ENCODE data around the gene FIGNL2.

FIGNL2 gene

DNA sequence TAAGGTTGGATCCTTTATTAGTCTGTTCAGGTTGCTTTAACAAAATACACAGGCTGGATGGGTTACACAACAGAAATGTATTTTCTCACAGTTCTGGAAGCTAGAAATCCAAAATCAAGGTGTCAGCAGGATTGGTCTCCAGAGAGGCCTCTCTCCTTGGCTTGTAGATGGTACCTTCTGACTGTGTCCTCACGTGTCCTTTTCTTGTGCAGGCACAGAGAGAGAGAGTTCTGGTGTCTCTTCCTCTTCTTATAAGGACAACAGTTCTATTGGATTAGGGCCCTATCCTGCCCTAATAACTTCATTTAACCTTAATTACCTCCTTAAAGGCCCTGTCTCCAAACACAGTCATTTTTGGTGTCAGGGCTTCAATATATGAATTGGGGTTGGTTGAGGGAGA, 34.8 kb upstream of the FIGNL2 start:
- Histone ChIP-seq H3K27me3 (no peaks in the 10 kb centered on the region), H3K9me3 (peaks cover 15% of the 10 kb centered on the region), H3K36me3 (no peaks in the 10 kb centered on the region), H4K20me1 (no peaks in the 10 kb centered on the region), H3K4me2 (no peak overlapping the region), H3K27ac (no peak overlapping the region), H3K4me3 (no peak overlapping the region), H3K9ac (no peak overlapping the region), H3K4me1 (peaks cover 28% of the 10 kb centered on the region)
- no peak for TF ChIP-seq Cebpa-rat (IDR thresholded peaks at IDR 0.05)

GRCh38 chr12:51879102-51879501, 30.6 kb upstream of the FIGNL2 start:
- H3K36me3 ChIP-seq = no peaks in the 10 kb centered on the region
- no peak overlapping the region for H3K4me3 ChIP-seq
- H3K9ac ChIP-seq = no peak overlapping the region
- TF ChIP-seq Cebpa-rat (IDR thresholded peaks at IDR 0.05) = no peak
- H3K27ac ChIP-seq = no peak overlapping the region
- no peak overlapping the region for H3K4me2 ChIP-seq
- H3K27me3 ChIP-seq = no peaks in the 10 kb centered on the region
- no peaks in the 10 kb centered on the region for H4K20me1 ChIP-seq
- peaks cover 5% of the 10 kb centered on the region; the same call in 1 of the 2 replicates for H3K9me3 ChIP-seq
- H3K4me1 ChIP-seq = no peaks in the 10 kb centered on the region

GRCh38 chr12:51874486-51874885, 26.0 kb upstream of the FIGNL2 start:
- Histone ChIP-seq H3K4me2 (no peak overlapping the region), H3K9ac (no peak overlapping the region), H4K20me1 (no peaks in the 10 kb centered on the region), H3K27me3 (peaks cover 12% of the 10 kb centered on the region; the same call in 1 of the 2 replicates), H3K36me3 (no peaks in the 10 kb centered on the region), H3K4me1 (peaks cover 23% of the 10 kb centered on the region), H3K9me3 (no peaks in the 10 kb centered on the region), H3K27ac (no peak overlapping the region), H3K4me3 (no peak overlapping the region)
- no peak for TF ChIP-seq Cebpa-rat (IDR thresholded peaks at IDR 0.05)

- Histone ChIP-seq H3K4me2 (no peak overlapping the region), H3K4me3 (no peak overlapping the region), H3K27ac (no peak overlapping the region), H4K20me1 (no peaks in the 10 kb centered on the region), H3K9me3 (no peaks in the 10 kb centered on the region), H3K9ac (no peak overlapping the region), H3K36me3 (no peaks in the 10 kb centered on the region), H3K27me3 (peaks cover 17% of the 10 kb centered on the region), H3K4me1 (peaks cover 28% of the 10 kb centered on the region)
- no peak for TF ChIP-seq Cebpa-rat (IDR thresholded peaks at IDR 0.05)
Measured at GRCh38 chr12:51874000-51874399, 25.5 kb upstream of the FIGNL2 start.

DNA sequence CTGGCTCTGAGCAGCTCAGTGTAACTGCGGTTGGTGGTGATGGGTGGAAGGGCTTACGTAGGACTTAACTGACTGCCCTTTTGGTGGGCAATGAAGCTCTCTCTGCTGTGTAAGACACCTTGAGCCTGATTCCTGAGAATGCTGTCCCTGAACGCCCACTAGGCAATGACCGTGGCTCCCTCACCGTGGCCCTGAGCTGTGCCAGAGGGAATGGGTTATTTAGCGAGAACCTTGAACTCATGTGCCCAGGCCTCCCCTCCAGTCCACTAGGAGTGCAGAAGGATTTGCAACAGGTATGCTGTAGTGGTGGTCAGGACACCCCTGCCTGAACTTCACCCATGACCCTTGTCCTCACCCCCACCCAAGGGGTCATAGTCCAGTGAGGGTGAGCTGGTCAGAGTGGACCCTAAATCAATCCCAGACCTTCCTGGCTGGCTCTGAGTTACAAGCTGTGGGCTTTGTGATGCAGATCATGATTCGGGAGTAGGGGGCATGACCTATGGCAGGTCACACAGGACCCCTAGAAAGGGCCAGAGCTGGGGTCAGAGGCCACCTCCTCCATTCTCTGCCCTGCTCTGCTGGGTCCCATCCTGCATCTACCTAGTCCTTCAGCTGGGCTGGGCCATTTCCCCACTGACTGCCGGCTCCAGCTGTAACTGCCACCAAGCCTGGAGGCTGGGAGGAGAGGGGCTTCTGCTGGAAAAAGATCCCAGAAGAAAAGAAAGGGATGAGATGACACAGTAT, 24.9 kb upstream of the FIGNL2 start:
- no peak overlapping the region for H3K27ac ChIP-seq
- no peak overlapping the region for H3K4me3 ChIP-seq
- H3K4me2 ChIP-seq = no peak overlapping the region
- no peaks in the 10 kb centered on the region for H3K36me3 ChIP-seq
- peaks cover 23% of the 10 kb centered on the region for H3K27me3 ChIP-seq
- TF ChIP-seq Cebpa-rat (IDR thresholded peaks at IDR 0.05) = no peak
- no peaks in the 10 kb centered on the region for H4K20me1 ChIP-seq
- H3K9ac ChIP-seq = no peak overlapping the region
- peaks cover 34% of the 10 kb centered on the region for H3K4me1 ChIP-seq
- no peaks in the 10 kb centered on the region for H3K9me3 ChIP-seq

GRCh38 chr12:51872689-51872981, 24.1 kb upstream of the FIGNL2 start:
- Histone ChIP-seq H3K9ac (no peak overlapping the region), H3K27me3 (peaks cover 31% of the 10 kb centered on the region), H4K20me1 (no peaks in the 10 kb centered on the region), H3K36me3 (no peaks in the 10 kb centered on the region), H3K4me1 (peaks cover 40% of the 10 kb centered on the region), H3K27ac (no peak overlapping the region), H3K4me3 (no peak overlapping the region), H3K4me2 (no peak overlapping the region), H3K9me3 (no peaks in the 10 kb centered on the region)
- TF ChIP-seq Cebpa-rat (IDR thresholded peaks at IDR 0.05) = no peak

GRCh38 chr12:51871918-51872688, 23.6 kb upstream of the FIGNL2 start:
- no peaks in the 10 kb centered on the region for H3K9me3 ChIP-seq
- H3K4me2 ChIP-seq = no peak overlapping the region
- H3K9ac ChIP-seq = no peak overlapping the region
- H3K4me3 ChIP-seq = no peak overlapping the region
- no peak for TF ChIP-seq Cebpa-rat (IDR thresholded peaks at IDR 0.05)
- no peaks in the 10 kb centered on the region for H3K36me3 ChIP-seq
- H3K4me1 ChIP-seq = peaks cover 40% of the 10 kb centered on the region
- peaks cover 36% of the 10 kb centered on the region for H3K27me3 ChIP-seq
- no peaks in the 10 kb centered on the region for H4K20me1 ChIP-seq
- no peak overlapping the region for H3K27ac ChIP-seq

- no peak overlapping the region for H3K9ac ChIP-seq
- H3K36me3 ChIP-seq = no peaks in the 10 kb centered on the region
- no peaks in the 10 kb centered on the region for H4K20me1 ChIP-seq
- TF ChIP-seq Cebpa-rat (IDR thresholded peaks at IDR 0.05) = no peak
- H3K4me1 ChIP-seq = peaks cover 40% of the 10 kb centered on the region
- H3K27me3 ChIP-seq = peaks cover 37% of the 10 kb centered on the region
- H3K9me3 ChIP-seq = no peaks in the 10 kb centered on the region
- peak overlapping the region; percentile 96 for H3K4me2 ChIP-seq
- no peak overlapping the region for H3K27ac ChIP-seq
- no peak overlapping the region for H3K4me3 ChIP-seq
Measured at GRCh38 chr12:51871126-51871525, 22.6 kb upstream of the FIGNL2 start.

DNA sequence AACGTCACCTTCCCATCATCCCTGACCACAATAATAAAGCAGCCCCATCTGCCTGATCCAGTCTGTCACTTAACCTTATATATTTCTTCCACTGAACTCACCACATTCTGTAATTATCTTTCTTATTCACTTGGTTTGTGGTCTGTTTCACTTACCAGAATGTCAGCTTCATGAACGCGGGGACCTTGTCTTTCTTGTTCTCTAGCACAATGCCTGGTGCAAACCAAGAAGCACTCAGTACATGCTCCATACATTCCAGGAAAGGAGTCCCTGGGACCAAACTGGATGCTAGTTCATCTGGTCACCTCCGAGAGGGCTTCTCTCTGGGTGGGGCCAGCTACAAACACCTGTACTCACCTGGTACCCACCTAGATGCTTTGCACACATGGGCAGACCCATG, 22.0 kb upstream of the FIGNL2 start:
- peaks cover 39% of the 10 kb centered on the region for H3K27me3 ChIP-seq
- H3K36me3 ChIP-seq = no peaks in the 10 kb centered on the region
- peak overlapping the region; percentile 96 for H3K4me2 ChIP-seq
- no peak for TF ChIP-seq Cebpa-rat (IDR thresholded peaks at IDR 0.05)
- H3K9me3 ChIP-seq = no peaks in the 10 kb centered on the region
- H3K4me1 ChIP-seq = peaks cover 41% of the 10 kb centered on the region
- H3K4me3 ChIP-seq = no peak overlapping the region
- no peak overlapping the region for H3K27ac ChIP-seq
- no peaks in the 10 kb centered on the region for H4K20me1 ChIP-seq
- no peak overlapping the region for H3K9ac ChIP-seq

DNA sequence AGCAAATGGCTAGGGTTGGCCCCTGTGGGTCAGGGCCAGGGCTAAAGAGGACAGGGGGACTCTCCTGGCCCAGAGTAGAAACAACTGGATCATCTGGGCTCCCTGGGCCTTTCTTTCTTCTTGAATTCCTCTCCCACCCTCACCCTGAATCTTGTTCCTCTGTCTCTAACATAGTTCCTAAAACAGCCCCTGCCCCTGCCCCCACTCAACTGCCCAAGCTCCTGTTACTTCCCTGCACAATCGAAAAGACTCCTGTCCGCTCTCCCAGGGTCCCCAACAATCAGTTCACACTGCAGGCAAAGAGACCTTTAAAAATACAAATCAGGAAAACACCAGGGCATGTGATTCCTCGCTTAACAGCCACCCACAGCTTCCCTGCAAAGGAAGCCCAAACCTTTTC, 21.4 kb upstream of the FIGNL2 start:
- H3K27me3 ChIP-seq = peaks cover 44% of the 10 kb centered on the region
- H3K4me1 ChIP-seq = peaks cover 46% of the 10 kb centered on the region
- no peak overlapping the region for H3K4me3 ChIP-seq
- H3K36me3 ChIP-seq = no peaks in the 10 kb centered on the region
- no peak overlapping the region; the same call in 1 of the 2 replicates for H3K9ac ChIP-seq
- peak overlapping the region; percentile 96 for H3K4me2 ChIP-seq
- H3K9me3 ChIP-seq = no peaks in the 10 kb centered on the region
- H3K27ac ChIP-seq = no peak overlapping the region
- no peaks in the 10 kb centered on the region for H4K20me1 ChIP-seq
- no peak for TF ChIP-seq Cebpa-rat (IDR thresholded peaks at IDR 0.05)
